Measurements from ENCODE around the gene RPS6KL1.

RPS6KL1 gene

DNA sequence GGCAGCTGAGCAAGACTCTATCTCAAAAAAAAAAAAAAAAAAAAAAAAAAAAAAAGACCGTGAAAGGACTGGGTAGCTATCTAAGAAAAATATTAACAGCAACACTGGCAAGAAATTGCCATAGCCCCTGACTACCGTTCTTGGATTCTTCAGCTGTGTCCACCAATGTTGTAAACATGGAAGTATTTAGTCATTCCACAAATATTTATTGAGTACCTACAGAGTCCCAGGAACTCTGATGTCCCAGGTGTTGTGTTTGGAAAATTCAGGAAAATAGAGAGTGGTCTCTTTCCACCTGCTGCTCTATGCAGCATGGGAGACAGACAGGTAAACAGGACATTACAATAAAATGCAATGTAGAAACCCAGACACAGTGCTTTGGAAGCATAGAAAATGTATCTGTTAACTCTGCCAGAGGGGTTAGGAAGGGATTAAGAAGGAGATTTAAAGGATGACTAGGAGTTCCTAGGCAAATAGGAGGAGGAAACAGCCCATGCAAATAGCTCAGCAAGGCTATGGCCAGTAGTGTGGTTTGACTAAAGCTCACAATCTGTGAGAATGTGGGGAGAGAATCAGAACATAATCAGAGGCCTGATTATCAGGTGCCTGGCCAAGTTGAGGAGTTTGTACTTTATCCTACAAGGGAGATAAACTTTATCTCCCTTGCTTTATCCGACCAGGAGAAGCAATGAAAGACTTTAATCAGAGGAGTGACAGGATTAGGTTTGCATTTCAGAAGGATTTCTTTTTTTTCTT is 43.5 kb downstream of the RPS6KL1 start:
- Histone ChIP-seq H4K8ac (ENCODE audit: low read depth, low read length) (no peak overlapping the region), H2BK120ac (ENCODE audit: low read depth, low read length) (no peak overlapping the region), H2AK5ac (ENCODE audit: low read depth, low read length) (no peak overlapping the region), H2BK5ac (ENCODE audit: low read length) (no peak overlapping the region), H3K36me3 (replicated peaks in 1 of 2; ENCODE audit: control insufficient read depth in 2 of 2, insufficient read depth in 2 of 2, low read length in 2 of 2) (peaks cover 0 to 12% of the 10 kb centered on the region in 2 donors), H3K27ac (replicated peaks; ENCODE audit: low read length) (no peak overlapping the region), H3K9me3 (replicated peaks in 1 of 2; ENCODE audit: control insufficient read depth in 2 of 2, insufficient read depth in 1 of 2, low read depth in 1 of 2, low read length in 2 of 2) (no peaks in the 10 kb centered on the region), H3K4me2 (ENCODE audit: insufficient read depth, low read length, poor library complexity, severe bottlenecking) (no peak overlapping the region), H2BK15ac (ENCODE audit: low read length) (no peak overlapping the region), H2BK12ac (ENCODE audit: low read length) (no peak overlapping the region), H3K14ac (ENCODE audit: low read length) (no peak overlapping the region), H4K91ac (ENCODE audit: low read depth, low read length, poor library complexity) (no peak overlapping the region), H3K4me3 (ENCODE audit: low read length in 2 of 2) (no peak overlapping the region), H3K79me1 (ENCODE audit: low read depth, low read length) (no peaks in the 10 kb centered on the region), H3K4me1 (ENCODE audit: control insufficient read depth in 2 of 2, insufficient read depth in 1 of 2, low read depth in 1 of 2, low read length in 2 of 2) (peaks cover 7 to 10% of the 10 kb centered on the region in 2 donors), H3K18ac (ENCODE audit: low read length) (no peak overlapping the region), H3K23ac (ENCODE audit: low read depth, low read length, poor library complexity) (no peak overlapping the region), H3K27me3 (ENCODE audit: control insufficient read depth in 3 of 3, insufficient read depth in 3 of 3, low read depth in 1 of 3, low read length in 3 of 3) (peaks cover 0 to 9% (median 0%) of the 10 kb centered on the region in 3 experiments), H3K4ac (ENCODE audit: low read length) (no peak overlapping the region), H3K9ac (ENCODE audit: low read depth, low read length, poor library complexity) (no peak overlapping the region), H2AFZ (ENCODE audit: low read length) (peak overlapping the region; percentile 45)
- DNase-seq (ENCODE audit: low spot score): no peak
- no CpG with 5 or more reads among the region's 3 CpGs for WGBS, 2 donors (ENCODE audit: extremely low coverage in 2 of 2, insufficient read length in 2 of 2, insufficient replicate concordance in 1 of 2)

GRCh38 chr14:74875941-74876913 is 46.8 kb downstream of the RPS6KL1 start, which contains the start of gene PROX2:
PROX2 (minus strand) TSS chr14:74876145; CDS start chr14:74863834, 12,311 bp downstream.
- Histone ChIP-seq H3K14ac (ENCODE audit: low read length) (no peak within 1 kb of the TSS), H2AFZ (ENCODE audit: low read length) (peak within 1 kb of the TSS; percentile 62), H3K18ac (ENCODE audit: low read length) (peak within 1 kb of the TSS; percentile 68), H3K4me1 (ENCODE audit: control insufficient read depth in 2 of 2, insufficient read depth in 1 of 2, low read depth in 1 of 2, low read length in 2 of 2) (peaks cover 4% of the 10 kb centered on the region in 2 donors), H2AK5ac (ENCODE audit: low read depth, low read length) (peak within 1 kb of the TSS; percentile 50), H3K27me3 (ENCODE audit: control insufficient read depth in 3 of 3, insufficient read depth in 3 of 3, low read depth in 1 of 3, low read length in 3 of 3) (peaks cover 0 to 16% (median 0%) of the 10 kb centered on the region in 3 experiments), H3K4me2 (ENCODE audit: insufficient read depth, low read length, poor library complexity, severe bottlenecking) (no peak within 1 kb of the TSS), H2BK5ac (ENCODE audit: low read length) (no peak within 1 kb of the TSS), H2BK15ac (ENCODE audit: low read length) (no peak within 1 kb of the TSS), H4K8ac (ENCODE audit: low read depth, low read length) (no peak within 1 kb of the TSS), H3K36me3 (replicated peaks in 1 of 2; ENCODE audit: control insufficient read depth in 2 of 2, insufficient read depth in 2 of 2, low read length in 2 of 2) (no peaks in the 10 kb centered on the region), H3K79me1 (ENCODE audit: low read depth, low read length) (no peaks in the 10 kb centered on the region), H3K4ac (ENCODE audit: low read length) (no peak within 1 kb of the TSS), H3K9me3 (replicated peaks in 1 of 2; ENCODE audit: control insufficient read depth in 2 of 2, insufficient read depth in 1 of 2, low read depth in 1 of 2, low read length in 2 of 2) (no peaks in the 10 kb centered on the region), H4K91ac (ENCODE audit: low read depth, low read length, poor library complexity) (peak within 1 kb of the TSS; percentile 5), H3K4me3 (ENCODE audit: low read length in 2 of 2) (no peak within 1 kb of the TSS), H2BK12ac (ENCODE audit: low read length) (no peak within 1 kb of the TSS), H3K23ac (ENCODE audit: low read depth, low read length, poor library complexity) (no peak within 1 kb of the TSS), H3K27ac (replicated peaks; ENCODE audit: low read length) (no peak within 1 kb of the TSS), H3K9ac (ENCODE audit: low read depth, low read length, poor library complexity) (no peak within 1 kb of the TSS), H2BK120ac (ENCODE audit: low read depth, low read length) (no peak within 1 kb of the TSS)
- no CpG with 5 or more reads among the region's 13 CpGs for WGBS, 2 donors (ENCODE audit: extremely low coverage in 2 of 2, insufficient read length in 2 of 2, insufficient replicate concordance in 1 of 2)
- DNase-seq (ENCODE audit: low spot score): no peak

DNA sequence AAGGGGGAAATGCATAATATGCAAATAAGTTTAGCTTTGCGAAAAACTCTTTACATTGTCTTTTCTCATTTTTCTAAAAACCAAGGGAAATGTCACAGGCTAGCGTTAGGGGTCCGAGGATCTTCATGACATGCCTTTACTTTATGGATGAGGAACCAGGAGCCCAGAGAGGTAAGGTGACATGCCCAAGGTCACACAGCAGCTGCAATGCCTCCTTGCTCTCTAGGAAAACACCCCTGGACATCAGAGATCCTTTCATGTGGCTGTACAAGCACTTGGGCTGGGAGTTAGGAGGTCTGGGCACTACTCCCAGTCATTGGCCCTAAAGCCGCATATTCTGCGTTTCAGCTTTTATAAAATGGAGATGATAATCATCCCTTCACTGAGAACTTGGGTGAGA is 47.9 kb downstream of the RPS6KL1 start:
- H2AFZ ChIP-seq (ENCODE audit: low read length): no peak overlapping the region
- no peaks in the 10 kb centered on the region for H3K9me3 ChIP-seq (replicated peaks in 1 of 2; ENCODE audit: control insufficient read depth in 2 of 2, insufficient read depth in 1 of 2, low read depth in 1 of 2, low read length in 2 of 2)
- no peak overlapping the region for H2BK15ac ChIP-seq (ENCODE audit: low read length)
- no peak overlapping the region for H4K8ac ChIP-seq (ENCODE audit: low read depth, low read length)
- H3K4me1 ChIP-seq (ENCODE audit: control insufficient read depth in 2 of 2, insufficient read depth in 1 of 2, low read depth in 1 of 2, low read length in 2 of 2): no peaks in the 10 kb centered on the region
- no peaks in the 10 kb centered on the region for H3K36me3 ChIP-seq (replicated peaks in 1 of 2; ENCODE audit: control insufficient read depth in 2 of 2, insufficient read depth in 2 of 2, low read length in 2 of 2)
- DNase-seq (ENCODE audit: low spot score): no peak
- H2BK120ac ChIP-seq (ENCODE audit: low read depth, low read length): no peak overlapping the region
- no peak overlapping the region for H2BK5ac ChIP-seq (ENCODE audit: low read length)
- no peak overlapping the region for H3K4me3 ChIP-seq (ENCODE audit: low read length in 2 of 2)
- no peak overlapping the region for H3K14ac ChIP-seq (ENCODE audit: low read length)
- H3K4me2 ChIP-seq (ENCODE audit: insufficient read depth, low read length, poor library complexity, severe bottlenecking): no peak overlapping the region
- no peak overlapping the region for H3K4ac ChIP-seq (ENCODE audit: low read length)
- H2BK12ac ChIP-seq (ENCODE audit: low read length): no peak overlapping the region
- no CpG with 5 or more reads among the region's 5 CpGs for WGBS, 2 donors (ENCODE audit: extremely low coverage in 2 of 2, insufficient read length in 2 of 2, insufficient replicate concordance in 1 of 2)
- no peak overlapping the region for H4K91ac ChIP-seq (ENCODE audit: low read depth, low read length, poor library complexity)
- no peaks in the 10 kb centered on the region for H3K79me1 ChIP-seq (ENCODE audit: low read depth, low read length)
- no peak overlapping the region for H2AK5ac ChIP-seq (ENCODE audit: low read depth, low read length)
- H3K27me3 ChIP-seq (ENCODE audit: control insufficient read depth in 3 of 3, insufficient read depth in 3 of 3, low read depth in 1 of 3, low read length in 3 of 3): peaks cover 0 to 16% (median 0%) of the 10 kb centered on the region in 3 experiments
- H3K27ac ChIP-seq (replicated peaks; ENCODE audit: low read length): no peak overlapping the region
- H3K18ac ChIP-seq (ENCODE audit: low read length): no peak overlapping the region
- no peak overlapping the region for H3K9ac ChIP-seq (ENCODE audit: low read depth, low read length, poor library complexity)
- H3K23ac ChIP-seq (ENCODE audit: low read depth, low read length, poor library complexity): no peak overlapping the region

DNA sequence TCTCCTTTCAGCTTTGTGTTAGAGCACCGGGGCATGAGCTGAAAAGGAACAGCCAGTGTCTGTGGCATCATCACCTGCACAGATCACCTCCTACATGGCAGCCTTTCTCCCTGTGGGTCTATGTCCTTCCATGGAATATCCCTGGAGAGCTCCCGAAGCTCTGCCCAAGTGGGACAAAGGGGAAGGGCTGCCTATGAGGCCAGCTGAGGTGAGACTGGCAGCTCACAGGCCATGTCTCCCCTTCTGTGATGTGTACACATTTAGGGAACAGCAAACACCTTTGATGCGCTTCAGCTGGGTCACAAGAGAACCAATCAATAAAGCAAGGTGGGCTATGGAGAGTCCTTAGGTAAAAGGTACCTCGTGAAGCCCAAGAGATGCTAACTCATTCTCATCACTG is 51.2 kb downstream of the RPS6KL1 start:
- Histone ChIP-seq H3K4ac (ENCODE audit: low read length) (no peak overlapping the region), H2BK15ac (ENCODE audit: low read length) (no peak overlapping the region), H3K4me3 (ENCODE audit: low read length in 2 of 2) (no peak overlapping the region), H3K23ac (ENCODE audit: low read depth, low read length, poor library complexity) (no peak overlapping the region), H3K18ac (ENCODE audit: low read length) (no peak overlapping the region), H3K4me1 (ENCODE audit: control insufficient read depth in 2 of 2, insufficient read depth in 1 of 2, low read depth in 1 of 2, low read length in 2 of 2) (no peaks in the 10 kb centered on the region), H3K27me3 (ENCODE audit: control insufficient read depth in 3 of 3, insufficient read depth in 3 of 3, low read depth in 1 of 3, low read length in 3 of 3) (peaks cover 0 to 22% (median 0%) of the 10 kb centered on the region in 3 experiments), H3K27ac (replicated peaks; ENCODE audit: low read length) (no peak overlapping the region), H2BK5ac (ENCODE audit: low read length) (no peak overlapping the region), H3K9ac (ENCODE audit: low read depth, low read length, poor library complexity) (no peak overlapping the region), H3K4me2 (ENCODE audit: insufficient read depth, low read length, poor library complexity, severe bottlenecking) (no peak overlapping the region), H3K79me1 (ENCODE audit: low read depth, low read length) (no peaks in the 10 kb centered on the region), H3K9me3 (replicated peaks in 1 of 2; ENCODE audit: control insufficient read depth in 2 of 2, insufficient read depth in 1 of 2, low read depth in 1 of 2, low read length in 2 of 2) (no peaks in the 10 kb centered on the region), H2BK120ac (ENCODE audit: low read depth, low read length) (no peak overlapping the region), H4K8ac (ENCODE audit: low read depth, low read length) (no peak overlapping the region), H2AK5ac (ENCODE audit: low read depth, low read length) (no peak overlapping the region), H2AFZ (ENCODE audit: low read length) (no peak overlapping the region), H2BK12ac (ENCODE audit: low read length) (no peak overlapping the region), H3K14ac (ENCODE audit: low read length) (no peak overlapping the region), H3K36me3 (replicated peaks in 1 of 2; ENCODE audit: control insufficient read depth in 2 of 2, insufficient read depth in 2 of 2, low read length in 2 of 2) (no peaks in the 10 kb centered on the region), H4K91ac (ENCODE audit: low read depth, low read length, poor library complexity) (no peak overlapping the region)
- WGBS, 2 donors (ENCODE audit: extremely low coverage in 2 of 2, insufficient read length in 2 of 2, insufficient replicate concordance in 1 of 2): no CpG with 5 or more reads among the region's 4 CpGs
- no peak for DNase-seq (ENCODE audit: low spot score)
